ENCODE results near the gene MED25.

GRCh38 chr19:49847731-49848696 is 29.9 kb downstream of the MED25 start:
- TF ChIP-seq POLR2A (IDR thresholded peaks at IDR 0.05): no peak
- TF ChIP-seq, protein P1, sequence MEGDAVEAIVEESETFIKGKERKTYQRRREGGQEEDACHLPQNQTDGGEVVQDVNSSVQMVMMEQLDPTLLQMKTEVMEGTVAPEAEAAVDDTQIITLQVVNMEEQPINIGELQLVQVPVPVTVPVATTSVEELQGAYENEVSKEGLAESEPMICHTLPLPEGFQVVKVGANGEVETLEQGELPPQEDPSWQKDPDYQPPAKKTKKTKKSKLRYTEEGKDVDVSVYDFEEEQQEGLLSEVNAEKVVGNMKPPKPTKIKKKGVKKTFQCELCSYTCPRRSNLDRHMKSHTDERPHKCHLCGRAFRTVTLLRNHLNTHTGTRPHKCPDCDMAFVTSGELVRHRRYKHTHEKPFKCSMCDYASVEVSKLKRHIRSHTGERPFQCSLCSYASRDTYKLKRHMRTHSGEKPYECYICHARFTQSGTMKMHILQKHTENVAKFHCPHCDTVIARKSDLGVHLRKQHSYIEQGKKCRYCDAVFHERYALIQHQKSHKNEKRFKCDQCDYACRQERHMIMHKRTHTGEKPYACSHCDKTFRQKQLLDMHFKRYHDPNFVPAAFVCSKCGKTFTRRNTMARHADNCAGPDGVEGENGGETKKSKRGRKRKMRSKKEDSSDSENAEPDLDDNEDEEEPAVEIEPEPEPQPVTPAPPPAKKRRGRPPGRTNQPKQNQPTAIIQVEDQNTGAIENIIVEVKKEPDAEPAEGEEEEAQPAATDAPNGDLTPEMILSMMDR (IDR thresholded peaks at IDR 0.05): no peak

All from Peyer's patch (tissue), 4 donors.